PC-9 (cell line): ENCODE measurements around the gene SLC35E4. TPM values are rescaled to one million over a fixed set of nuclear protein-coding genes. Genes with fewer than 3 reads are reported as not detected.

ENCODE experiments used
- BruUV-seq: library from RNA; stranded (reverse); fragments of 400-500 nt; replicated peaks from 2 replicates; lab custom pipeline; 2021; lab: Mats Ljungman, UMichigan
- CTCF ChIA-PET: fragments of 300-600 bp; sonication (Branson Sonifier 250); formaldehyde crosslinking; loops from one replicate; lab custom pipeline; 2022; ENCODE audit warnings: antibody characterized with exemption; lab: Charles Lee
- POLR2A ChIA-PET: fragments of 300-600 bp; sonication (Branson Sonifier 250); formaldehyde crosslinking; loops from one replicate; lab custom pipeline; 2022; ENCODE audit warnings: antibody characterized with exemption; ENCODE audit not compliant: unreplicated experiment; lab: Charles Lee
- DNase-seq, 2 experiments: peaks; one replicate each; pipeline versions ENCODE4 v3.0.0 to v3.0.0-alpha.2; 2015 to 2022; ENCODE audit warnings: mixed read lengths in 1 of 2
- H2AFZ ChIP-seq: fragments of 200-600 bp; sonication (generic); 2 replicates; pipeline ENCODE4 v1.8.1; 2017; ENCODE audit warnings: antibody characterized with exemption
- H3F3A ChIP-seq: fragments of 200-600 bp; sonication (generic); 2 replicates; pipeline ENCODE4 v1.8.1; 2017; ENCODE audit warnings: antibody characterized with exemption, mild to moderate bottlenecking, low read depth; ENCODE audit not compliant: insufficient read depth
- H3K27ac ChIP-seq: fragments of 200-600 bp; sonication (generic); 2 replicates; pipeline ENCODE4 v1.6.1; 2016; ENCODE audit warnings: mixed run types
- H3K27me3 ChIP-seq: fragments of 200-600 bp; sonication (generic); 2 replicates; pipeline ENCODE4 v1.6.1; 2016; ENCODE audit warnings: low read depth, mixed run types; ENCODE audit not compliant: insufficient read depth
- H3K36me3 ChIP-seq: fragments of 200-600 bp; sonication (generic); 2 replicates; pipeline ENCODE4 v1.6.1; 2016; ENCODE audit warnings: low read depth, mixed run types
- H3K4me1 ChIP-seq: fragments of 200-600 bp; sonication (generic); replicated peaks from 2 replicates; pipeline ENCODE4 v1.6.1; 2016; ENCODE audit warnings: mixed run types; ENCODE audit not compliant: insufficient read depth
- H3K4me2 ChIP-seq: fragments of 200-600 bp; sonication (generic); 2 replicates; pipeline ENCODE4 v1.6.1; 2017; ENCODE audit warnings: mixed run types
- H3K4me3 ChIP-seq: fragments of 200-600 bp; sonication (generic); 2 replicates; pipeline ENCODE4 v1.6.1; 2016; ENCODE audit warnings: mixed run types
- H3K79me2 ChIP-seq: fragments of 200-600 bp; sonication (generic); 2 replicates; pipeline ENCODE4 v1.6.1; 2017; ENCODE audit warnings: low read depth, mixed run types
- H3K9me2 ChIP-seq: fragments of 200-600 bp; sonication (generic); 2 replicates; pipeline ENCODE4 v1.8.1; 2017; ENCODE audit warnings: mild to moderate bottlenecking; ENCODE audit not compliant: insufficient read depth
- H3K9me3 ChIP-seq: fragments of 200-600 bp; sonication (generic); 2 replicates; pipeline ENCODE4 v1.8.1; 2016; ENCODE audit warnings: low read depth; ENCODE audit not compliant: insufficient read depth
- H4K20me1 ChIP-seq: fragments of 200-600 bp; sonication (generic); 2 replicates; pipeline ENCODE4 v1.8.1; 2017; ENCODE audit not compliant: insufficient read depth
- EZH2 ChIP-seq: fragments of 200-600 bp; sonication (generic); IDR thresholded peaks from 2 replicates; pipeline ENCODE4 v1.8.0; 2017; ENCODE audit warnings: antibody characterized with exemption, low read depth
- intact Hi-C: fragments of 100-400 bp; cut with micrococcal nuclease; formaldehyde crosslinking; loops from one replicate; pipeline ENCODE4 v1.10.0; 2022; ENCODE audit not compliant: unreplicated experiment
- total RNA-seq: library from RNA; stranded (reverse); gene quantifications from 2 replicates; pipeline ENCODE4 v1.2.3, GENCODE V29; 2021
- TF ChIP-seq, protein P1 (sequence below): fragments of 200-600 bp; sonication (generic); conservative IDR thresholded peaks from 2 replicates; pipeline ENCODE4 v1.6.1; 2017; ENCODE audit warnings: mixed run types, antibody characterized with exemption, mild to moderate bottlenecking, moderate library complexity

Gene SLC35E4
- total RNA-seq, 1 experiment from 2014 or later = 4.7 TPM

DNA sequence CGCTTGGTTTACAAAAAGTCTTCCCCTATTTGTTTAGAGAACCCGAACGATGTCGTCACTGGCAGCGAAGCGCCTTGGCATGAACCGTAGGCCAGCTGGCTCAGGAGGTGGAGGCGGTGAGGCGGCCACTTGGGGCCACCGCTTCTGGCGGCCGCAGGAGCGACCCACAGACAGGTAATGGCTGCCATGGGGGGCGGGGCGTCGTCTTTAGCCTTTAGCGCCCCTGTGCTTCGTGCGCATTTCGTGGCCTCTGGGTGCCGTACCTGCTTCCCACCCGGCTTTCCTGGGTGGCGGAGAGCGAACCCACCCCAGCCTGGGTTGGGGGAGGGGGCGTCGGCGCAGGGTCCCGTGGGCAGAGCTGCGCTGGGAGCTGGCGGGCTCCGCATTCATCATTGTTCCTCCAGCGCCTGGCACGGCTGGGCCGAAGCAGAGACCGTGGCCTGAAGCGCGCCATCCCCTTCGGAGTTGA is 58.6 kb downstream of the SLC35E4 start:
- Histone ChIP-seq H3F3A (peaks cover 8% of the 10 kb centered on the region), H4K20me1 (no peaks in the 10 kb centered on the region; the same call in 1 of the 2 replicates), H3K36me3 (no peaks in the 10 kb centered on the region), H2AFZ (peak overlapping the region; percentile 86), H3K4me1 (peaks cover 9% of the 10 kb centered on the region; the same call in 1 of the 2 replicates), H3K27ac (no peak overlapping the region), H3K9me2 (no peaks in the 10 kb centered on the region), H3K79me2 (no peaks in the 10 kb centered on the region), H3K4me3 (peak overlapping the region; percentile 64), H3K27me3 (no peaks in the 10 kb centered on the region), H3K4me2 (peak overlapping the region; percentile 80), H3K9me3 (no peaks in the 10 kb centered on the region)
- CTCF ChIA-PET = interaction anchor here (1.3 kb wide), 1 partner anchor 59 kb away, joined by 4 read pairs; the partner anchor contains the start of gene SLC35E4
- no TSS peak for BruUV-seq
- intact Hi-C loops = loop anchor here (1.0 to 2.0 kb wide), 2 partner anchors 25 to 60 kb away; no protein-coding TSS in a partner anchor
- DNase-seq = peak; percentile 59 to 70
- TF ChIP-seq, protein P1, sequence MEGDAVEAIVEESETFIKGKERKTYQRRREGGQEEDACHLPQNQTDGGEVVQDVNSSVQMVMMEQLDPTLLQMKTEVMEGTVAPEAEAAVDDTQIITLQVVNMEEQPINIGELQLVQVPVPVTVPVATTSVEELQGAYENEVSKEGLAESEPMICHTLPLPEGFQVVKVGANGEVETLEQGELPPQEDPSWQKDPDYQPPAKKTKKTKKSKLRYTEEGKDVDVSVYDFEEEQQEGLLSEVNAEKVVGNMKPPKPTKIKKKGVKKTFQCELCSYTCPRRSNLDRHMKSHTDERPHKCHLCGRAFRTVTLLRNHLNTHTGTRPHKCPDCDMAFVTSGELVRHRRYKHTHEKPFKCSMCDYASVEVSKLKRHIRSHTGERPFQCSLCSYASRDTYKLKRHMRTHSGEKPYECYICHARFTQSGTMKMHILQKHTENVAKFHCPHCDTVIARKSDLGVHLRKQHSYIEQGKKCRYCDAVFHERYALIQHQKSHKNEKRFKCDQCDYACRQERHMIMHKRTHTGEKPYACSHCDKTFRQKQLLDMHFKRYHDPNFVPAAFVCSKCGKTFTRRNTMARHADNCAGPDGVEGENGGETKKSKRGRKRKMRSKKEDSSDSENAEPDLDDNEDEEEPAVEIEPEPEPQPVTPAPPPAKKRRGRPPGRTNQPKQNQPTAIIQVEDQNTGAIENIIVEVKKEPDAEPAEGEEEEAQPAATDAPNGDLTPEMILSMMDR = no peak
- POLR2A ChIA-PET = interaction anchor here (0.5 to 0.9 kb wide), 3 partner anchors 36 to 388 kb away, joined by 10 to 22 read pairs (median 11); partner anchors contain the start of gene TCN2

DNA sequence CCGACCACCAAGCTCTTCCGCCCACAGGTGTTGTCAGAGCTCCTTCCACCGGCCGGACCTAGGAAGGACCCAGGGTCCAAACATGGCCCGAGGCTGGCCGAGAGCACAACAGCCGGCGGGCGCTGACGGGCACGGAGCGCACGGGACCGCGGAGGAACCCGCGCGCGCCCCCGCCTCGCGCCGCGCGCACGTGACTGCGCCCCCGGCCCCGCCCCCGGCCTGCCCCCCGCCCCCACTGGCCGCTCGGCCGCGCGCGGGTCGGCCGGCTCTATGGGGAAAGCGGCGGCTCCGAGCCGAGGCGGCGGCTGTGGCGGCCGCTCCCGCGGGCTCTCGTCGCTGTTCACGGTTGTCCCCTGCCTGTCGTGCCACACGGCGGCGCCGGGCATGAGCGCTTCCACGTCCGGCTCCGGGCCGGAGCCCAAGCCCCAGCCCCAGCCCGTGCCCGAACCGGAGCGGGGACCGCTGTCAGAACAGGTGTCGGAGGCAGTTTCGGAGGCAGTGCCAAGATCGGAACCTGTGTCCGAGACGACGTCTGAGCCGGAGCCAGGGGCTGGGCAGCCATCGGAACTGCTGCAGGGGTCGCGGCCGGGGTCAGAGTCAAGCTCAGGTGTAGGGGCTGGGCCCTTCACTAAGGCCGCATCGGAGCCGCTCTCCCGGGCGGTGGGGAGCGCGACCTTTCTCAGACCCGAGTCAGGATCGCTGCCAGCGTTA is 59.2 kb downstream of the SLC35E4 start, which contains the start of gene OSBP2:
TSS of gene OSBP2 (plus strand) at position 235 of the 711 bp plus-strand sequence. CDS start at position 271, 36 bp downstream.
- H3K4me1 ChIP-seq = peaks cover 5% of the 10 kb centered on the region; the same call in 1 of the 2 replicates
- CTCF ChIA-PET = interaction anchor here (0.7 to 1.3 kb wide), 2 partner anchors 60 to 215 kb away, joined by 4 read pairs; partner anchors contain the start of gene SLC35E4
- H2AFZ ChIP-seq = peak within 1 kb of the TSS; percentile 86
- no peaks in the 10 kb centered on the region for H3K79me2 ChIP-seq
- no peak within 1 kb of the TSS for H3K27ac ChIP-seq
- no peak for TF ChIP-seq EZH2
- TF ChIP-seq, protein P1 = no peak
- no peaks in the 10 kb centered on the region for H3K9me2 ChIP-seq
- POLR2A ChIA-PET = interaction anchor here (0.6 kb wide), 1 partner anchor 35 kb away, joined by 10 read pairs; no protein-coding TSS in a partner anchor
- no TSS peak for BruUV-seq
- H3F3A ChIP-seq = peaks cover 8% of the 10 kb centered on the region
- H3K4me3 ChIP-seq = peak within 1 kb of the TSS; percentile 64
- H4K20me1 ChIP-seq = no peaks in the 10 kb centered on the region; the same call in 1 of the 2 replicates
- peak within 1 kb of the TSS; percentile 80 for H3K4me2 ChIP-seq
- intact Hi-C loops = loop anchor here (1.0 to 2.0 kb wide), 2 partner anchors 26 to 60 kb away; no protein-coding TSS in a partner anchor
- no peaks in the 10 kb centered on the region for H3K9me3 ChIP-seq
- no peaks in the 10 kb centered on the region for H3K36me3 ChIP-seq
- no peaks in the 10 kb centered on the region for H3K27me3 ChIP-seq
- DNase-seq = peak in 1 of 2 experiments; percentile 53

DNA sequence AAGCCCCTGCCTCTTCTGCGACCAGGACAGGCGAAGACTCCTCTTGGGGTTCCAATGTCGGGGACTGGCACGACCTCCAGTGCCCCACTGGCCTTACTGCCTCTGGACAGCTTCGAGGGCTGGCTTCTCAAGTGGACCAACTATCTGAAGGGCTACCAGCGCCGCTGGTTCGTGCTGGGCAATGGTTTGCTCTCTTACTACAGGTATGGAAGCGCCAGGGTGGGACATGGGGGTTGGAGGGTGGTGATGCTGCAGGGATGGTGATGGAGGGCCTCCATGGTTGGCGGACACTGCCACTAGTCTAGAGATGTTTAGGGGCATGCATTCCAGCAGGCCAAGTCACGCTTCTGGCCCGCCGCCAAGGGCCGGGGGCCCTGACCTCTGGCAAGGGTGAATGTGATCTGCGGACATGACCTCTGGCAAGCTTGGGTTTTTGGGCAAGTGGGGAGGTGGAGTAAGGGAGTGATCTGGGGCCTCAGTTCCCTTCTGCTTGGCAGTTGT is 59.8 kb downstream of the SLC35E4 start:
- POLR2A ChIA-PET = no interaction called here
- Histone ChIP-seq H3K79me2 (no peaks in the 10 kb centered on the region), H3K27me3 (no peaks in the 10 kb centered on the region), H4K20me1 (no peaks in the 10 kb centered on the region; the same call in 1 of the 2 replicates), H3K9me2 (no peaks in the 10 kb centered on the region), H2AFZ (no peak overlapping the region), H3K27ac (no peak overlapping the region), H3K36me3 (no peaks in the 10 kb centered on the region), H3F3A (peaks cover 8% of the 10 kb centered on the region), H3K4me3 (peak overlapping the region; percentile 55; the same call in 1 of the 2 replicates), H3K9me3 (no peaks in the 10 kb centered on the region), H3K4me2 (peak overlapping the region; percentile 74), H3K4me1 (peaks cover 5% of the 10 kb centered on the region; the same call in 1 of the 2 replicates)
- CTCF ChIA-PET = interaction anchor here (0.7 kb wide), 1 partner anchor 214 kb away, joined by 4 read pairs; no protein-coding TSS in a partner anchor
- intact Hi-C loops = loop anchor here (2.0 kb wide), 1 partner anchor 27 kb away; no protein-coding TSS in a partner anchor
- BruUV-seq = no TSS peak
- TF ChIP-seq, protein P1 = no peak
- no peak for TF ChIP-seq EZH2
- no peak for DNase-seq
